ENCODE data around the gene LILRA1.

Gene LILRA1

GRCh38 chr19:54606891-54607784, 13.7 kb downstream of the LILRA1 start:
- no peak overlapping the region for H3K4me3 ChIP-seq (replicated peaks; ENCODE audit: low read depth, low read length)
- no peak for DNase-seq (ENCODE audit: extremely low read depth, low read depth)
- TF ChIP-seq CTCF (IDR thresholded peaks at IDR 0.05; ENCODE audit: low read depth, low read length, missing control alignments) = no peak

DNA sequence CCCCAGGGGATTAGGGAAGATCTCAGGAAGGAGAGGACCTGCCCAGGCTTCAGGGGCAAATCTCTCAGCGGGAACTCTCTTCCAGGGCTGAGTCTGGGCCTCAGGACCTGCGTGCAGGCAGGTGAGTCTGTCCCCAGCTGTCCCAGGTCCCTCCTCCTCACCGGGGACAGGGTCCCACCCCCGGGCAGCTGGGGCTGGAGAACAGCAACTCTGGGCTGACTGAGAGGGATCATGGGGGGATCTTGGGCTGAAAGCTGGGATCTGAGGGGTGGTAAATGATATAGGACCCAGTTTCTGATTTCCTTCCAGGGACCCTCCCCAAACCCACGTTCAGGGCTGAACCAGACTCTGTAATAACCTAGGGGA, 14.3 kb downstream of the LILRA1 start:
- H3K4me3 ChIP-seq (replicated peaks; ENCODE audit: low read depth, low read length) = no peak overlapping the region

DNA sequence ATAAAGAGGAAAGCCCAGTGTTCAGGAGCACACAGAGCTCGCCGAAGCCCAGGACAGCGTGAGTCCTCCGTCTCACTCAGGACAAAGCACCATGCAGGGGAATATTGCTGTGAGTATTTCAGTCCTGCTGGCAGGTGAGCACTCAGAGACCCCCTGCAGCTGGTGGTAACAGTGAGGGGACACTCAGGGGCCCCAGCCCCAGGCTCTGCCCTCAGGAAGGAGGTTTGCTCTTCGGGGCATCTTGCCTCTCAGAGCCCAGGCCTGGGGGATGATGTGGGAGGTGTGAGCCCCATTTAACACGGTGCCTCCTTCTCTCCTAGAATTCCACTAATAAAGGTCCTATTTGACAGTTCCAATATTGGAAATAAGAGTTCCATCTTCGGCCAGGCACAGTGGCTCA, 14.8 kb downstream of the LILRA1 start:
- no peak for DNase-seq (ENCODE audit: extremely low read depth, low read depth)
- no peak for TF ChIP-seq CTCF (IDR thresholded peaks at IDR 0.05; ENCODE audit: low read depth, low read length, missing control alignments)
- no peak overlapping the region for H3K4me3 ChIP-seq (replicated peaks; ENCODE audit: low read depth, low read length)

More for the DNA sequence above, 14.3 kb downstream of the LILRA1 start:
- TF ChIP-seq CTCF (IDR thresholded peaks at IDR 0.05; ENCODE audit: low read depth, low read length, missing control alignments) = no peak
- no peak for DNase-seq (ENCODE audit: extremely low read depth, low read depth)

DNA sequence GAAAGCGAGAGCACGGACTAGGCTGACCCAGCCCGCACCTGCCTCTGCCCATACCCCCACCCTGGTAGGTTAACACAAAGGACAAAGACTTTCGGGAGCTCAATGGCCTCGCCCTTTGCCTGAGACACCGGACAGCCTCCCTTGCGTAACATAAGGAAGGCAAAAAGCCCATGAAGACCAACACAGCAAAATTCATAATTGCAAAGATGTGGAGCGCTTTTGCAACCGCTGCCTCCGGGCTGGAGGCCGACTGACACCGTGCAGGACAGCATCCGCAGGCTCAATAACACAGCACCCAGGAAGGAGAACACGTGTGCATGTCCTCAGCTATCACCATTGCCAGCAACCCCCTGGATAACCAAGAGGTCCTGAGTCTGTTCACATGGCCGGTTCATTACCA, 15.4 kb downstream of the LILRA1 start:
- TF ChIP-seq CTCF (IDR thresholded peaks at IDR 0.05; ENCODE audit: low read depth, low read length, missing control alignments) = no peak
- no peak overlapping the region for H3K4me3 ChIP-seq (replicated peaks; ENCODE audit: low read depth, low read length)
- DNase-seq (ENCODE audit: extremely low read depth, low read depth) = no peak

GRCh38 chr19:54609356-54609791, 15.9 kb downstream of the LILRA1 start:
- TF ChIP-seq CTCF (IDR thresholded peaks at IDR 0.05; ENCODE audit: low read depth, low read length, missing control alignments) = no peak

GRCh38 chr19:54612428-54612827, 19.0 kb downstream of the LILRA1 start:
- H3K4me3 ChIP-seq (replicated peaks; ENCODE audit: low read depth, low read length) = no peak overlapping the region
- no peak for TF ChIP-seq CTCF (IDR thresholded peaks at IDR 0.05; ENCODE audit: low read depth, low read length, missing control alignments)
- DNase-seq (ENCODE audit: extremely low read depth, low read depth) = no peak

More at GRCh38 chr19:54609356-54609791, 15.9 kb downstream of the LILRA1 start:
- no peak overlapping the region for H3K4me3 ChIP-seq (replicated peaks; ENCODE audit: low read depth, low read length)
- DNase-seq (ENCODE audit: extremely low read depth, low read depth) = no peak

Data from HFF-Myc (cell line).